LHCN-M2 (cell line): ENCODE data around the gene YIF1A. TPM values are rescaled to one million over a fixed set of nuclear protein-coding genes. Genes with fewer than 3 reads are reported as not detected.
"Not testable (repeated sequence)": the region's sequence is repeated elsewhere in the genome, so short reads cannot be mapped to it uniquely, and the experiment has no call there.

Source experiments
- DNase-seq: peaks from one replicate; pipeline ENCODE4 v3.0.0-alpha.2; 2012; ENCODE audit warnings: low read depth
- total RNA-seq: library from RNA; depleted of rRNA; stranded (reverse); fragments of >200 nt; gene quantifications from 2 replicates; pipeline ENCODE4 v1.2.3, GENCODE V29; 2014

YIF1A gene
- total RNA-seq, 1 experiment from 2014 or later = 120 TPM

DNA sequence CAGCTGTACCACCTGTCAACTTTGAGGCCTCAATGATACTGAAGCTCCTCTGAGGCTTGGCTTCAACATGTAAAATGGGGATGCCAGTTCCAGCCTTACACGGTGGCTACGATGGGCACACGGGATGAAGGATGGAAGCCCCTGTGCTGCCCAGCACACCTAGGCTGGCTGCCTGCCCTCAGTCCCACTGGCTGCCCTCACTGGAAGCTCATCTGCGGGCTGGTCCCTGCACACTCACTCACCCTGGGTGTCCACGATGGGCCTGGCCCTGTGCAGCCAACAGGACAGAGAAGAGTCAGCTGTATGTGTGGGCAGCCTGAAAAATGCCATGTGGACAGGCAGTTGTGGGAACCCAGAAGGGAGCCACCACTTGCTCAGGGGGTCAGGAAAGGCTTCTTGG is 2.2 kb downstream of the YIF1A start:
- DNase-seq = no peak

DNA sequence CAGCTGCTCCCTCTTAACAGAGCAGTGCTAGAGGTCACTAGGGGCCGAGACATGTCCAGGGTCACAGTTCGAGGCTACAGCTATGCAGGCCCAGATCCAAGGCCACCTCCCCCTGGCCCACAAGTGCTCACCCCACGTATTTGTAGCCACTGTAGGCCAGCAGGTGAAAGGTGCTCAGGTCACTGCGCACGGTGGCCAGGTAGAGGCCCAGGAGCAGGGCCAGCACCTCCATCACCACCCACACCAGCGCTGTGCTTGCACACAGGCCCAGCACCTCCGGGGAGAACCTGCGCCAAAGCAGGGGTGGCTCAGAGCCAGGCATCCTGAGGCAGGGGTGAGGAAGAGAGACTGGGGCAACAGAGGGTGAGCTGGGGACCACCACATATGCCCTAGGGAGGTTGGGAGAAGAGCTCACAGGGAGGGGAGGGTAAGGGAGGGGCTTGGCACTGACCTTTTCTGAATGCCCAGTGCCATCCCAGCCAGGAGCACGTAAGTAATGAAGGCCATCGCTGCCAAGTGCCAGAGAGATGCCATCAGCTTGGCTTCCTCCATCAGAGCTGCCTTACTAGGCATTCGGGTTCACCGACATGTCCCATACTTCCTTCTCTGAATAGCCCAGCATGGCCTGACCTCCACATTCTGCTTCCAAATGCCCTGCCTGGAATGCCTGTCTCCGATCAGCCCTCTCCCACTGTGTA is 3.5 kb downstream of the YIF1A start:
- no peak for DNase-seq

GRCh38 chr11:66284526-66285078 is 4.3 kb downstream of the YIF1A start:
- DNase-seq = no peak

- no peak for DNase-seq
Observed at GRCh38 chr11:66283461-66284105, 5.4 kb downstream of the YIF1A start.

DNA sequence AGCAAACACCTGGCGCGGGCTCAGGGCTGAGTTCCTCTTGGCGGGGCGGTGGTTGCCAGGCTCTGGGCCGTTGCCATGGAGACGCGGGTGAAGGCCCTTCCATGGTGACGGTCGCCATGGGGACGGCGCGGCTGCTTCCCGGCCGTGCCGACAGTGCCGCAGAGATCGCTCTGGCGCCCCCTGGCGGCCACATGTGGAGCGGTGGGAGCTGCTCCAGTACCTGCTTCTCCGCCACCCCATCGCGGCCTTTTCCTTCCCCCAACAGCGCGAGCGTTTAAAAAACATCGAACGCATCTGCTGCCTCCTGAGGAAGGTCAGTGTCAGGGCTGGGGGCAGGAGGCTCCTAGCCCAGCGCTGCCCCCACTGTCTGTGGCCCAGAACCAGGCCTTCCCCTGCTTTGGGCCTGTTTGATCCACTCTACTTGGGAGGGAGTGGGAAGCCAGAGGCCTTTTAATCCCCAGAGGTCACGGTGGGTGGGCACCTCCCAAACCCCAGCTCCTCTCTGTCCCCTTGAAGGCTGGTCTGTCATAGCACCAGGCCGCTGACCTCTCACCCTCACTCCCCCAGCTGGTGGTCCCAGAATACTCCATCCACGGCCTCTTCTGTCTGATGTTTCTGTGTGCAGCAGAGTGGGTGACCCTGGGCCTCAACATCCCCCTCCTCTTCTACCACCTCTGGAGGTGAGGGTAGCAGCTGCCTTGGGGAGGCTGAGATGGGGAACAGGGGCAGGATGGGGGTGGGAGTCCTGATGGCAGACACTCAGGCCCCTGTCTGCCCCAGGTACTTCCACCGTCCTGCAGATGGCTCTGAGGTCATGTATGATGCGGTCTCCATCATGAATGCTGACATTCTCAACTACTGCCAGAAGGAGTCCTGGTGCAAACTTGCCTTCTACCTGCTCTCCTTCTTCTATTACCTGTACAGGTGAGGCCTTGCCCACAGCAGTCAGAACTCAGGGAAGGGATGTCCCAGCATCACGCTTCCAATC is 6.2 kb downstream of the YIF1A start:
- DNase-seq = peak; percentile 91

- no peak for DNase-seq
Observed at GRCh38 chr11:66281776-66282467, 7.0 kb downstream of the YIF1A start.

DNA sequence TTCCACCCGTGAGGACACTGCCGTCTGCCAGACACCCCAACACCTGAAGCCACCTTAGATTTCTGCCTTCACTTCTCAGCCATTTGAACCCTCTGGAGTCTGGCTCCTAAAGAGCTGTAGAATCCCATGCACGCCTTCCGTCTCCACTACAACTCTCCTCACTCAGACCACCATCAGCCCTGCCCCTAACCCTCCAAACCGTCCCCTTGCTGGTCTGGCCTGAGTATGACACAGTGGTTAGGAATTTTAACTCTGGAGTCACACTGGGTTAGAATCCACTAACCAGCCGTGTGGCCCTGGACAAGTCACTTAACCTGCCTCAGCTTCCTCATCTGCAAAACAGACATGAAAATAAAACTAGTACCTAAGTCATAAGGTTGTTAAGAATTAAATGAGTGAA is 7.9 kb downstream of the YIF1A start:
- no peak for DNase-seq

DNA sequence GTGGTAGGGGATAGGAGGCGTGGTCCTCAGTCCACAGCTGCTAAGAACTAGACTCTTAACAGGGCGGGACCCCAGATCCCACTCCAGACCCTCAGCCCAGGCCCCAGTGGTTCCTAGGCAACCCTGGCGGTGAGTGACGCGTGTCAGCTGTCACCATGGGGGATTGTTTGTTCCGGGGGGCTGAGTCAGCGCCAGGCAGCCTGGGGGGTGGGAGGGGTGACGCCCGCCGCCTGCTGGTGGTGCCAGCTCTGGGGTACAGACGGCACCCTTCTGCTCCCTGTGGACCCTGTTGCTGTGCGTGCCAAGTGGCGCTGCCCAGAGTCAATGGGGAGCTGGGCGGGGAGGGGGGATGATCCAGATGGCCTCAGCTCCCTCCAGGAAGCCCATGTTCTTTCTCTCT is 8.5 kb downstream of the YIF1A start:
- DNase-seq = no peak

DNA sequence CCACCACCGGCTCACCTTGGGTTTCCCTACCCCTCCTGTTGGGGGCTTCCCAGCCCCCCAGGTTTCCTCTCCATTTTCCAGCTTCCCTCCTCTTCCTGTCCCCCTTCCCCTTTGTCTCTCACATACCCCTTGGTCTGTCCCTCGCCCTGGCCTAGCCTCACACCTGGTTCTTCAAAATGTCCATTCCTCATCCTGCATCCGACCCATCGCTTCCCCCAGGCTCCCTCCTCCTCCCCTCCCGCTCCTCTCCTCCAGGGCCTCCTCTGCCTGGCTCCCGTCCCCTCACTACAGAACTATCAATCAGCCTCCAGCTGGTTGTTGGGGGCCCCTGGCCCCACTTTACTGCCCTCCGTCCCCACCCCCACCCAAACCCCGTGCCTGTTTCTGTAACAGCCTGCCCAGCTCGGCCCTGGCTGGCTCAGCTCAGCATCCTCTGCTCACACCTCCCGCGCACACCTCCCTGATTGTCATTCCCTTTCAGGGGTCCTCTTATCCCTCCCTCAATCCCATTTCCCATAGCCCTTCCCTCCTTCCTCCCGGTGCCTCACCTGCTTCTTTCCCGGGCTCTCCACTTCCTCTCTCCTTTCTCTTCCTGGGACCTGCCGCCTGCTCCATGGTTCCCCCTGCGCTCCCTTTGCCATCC is 9.7 kb downstream of the YIF1A start:
- no peak for DNase-seq

DNA sequence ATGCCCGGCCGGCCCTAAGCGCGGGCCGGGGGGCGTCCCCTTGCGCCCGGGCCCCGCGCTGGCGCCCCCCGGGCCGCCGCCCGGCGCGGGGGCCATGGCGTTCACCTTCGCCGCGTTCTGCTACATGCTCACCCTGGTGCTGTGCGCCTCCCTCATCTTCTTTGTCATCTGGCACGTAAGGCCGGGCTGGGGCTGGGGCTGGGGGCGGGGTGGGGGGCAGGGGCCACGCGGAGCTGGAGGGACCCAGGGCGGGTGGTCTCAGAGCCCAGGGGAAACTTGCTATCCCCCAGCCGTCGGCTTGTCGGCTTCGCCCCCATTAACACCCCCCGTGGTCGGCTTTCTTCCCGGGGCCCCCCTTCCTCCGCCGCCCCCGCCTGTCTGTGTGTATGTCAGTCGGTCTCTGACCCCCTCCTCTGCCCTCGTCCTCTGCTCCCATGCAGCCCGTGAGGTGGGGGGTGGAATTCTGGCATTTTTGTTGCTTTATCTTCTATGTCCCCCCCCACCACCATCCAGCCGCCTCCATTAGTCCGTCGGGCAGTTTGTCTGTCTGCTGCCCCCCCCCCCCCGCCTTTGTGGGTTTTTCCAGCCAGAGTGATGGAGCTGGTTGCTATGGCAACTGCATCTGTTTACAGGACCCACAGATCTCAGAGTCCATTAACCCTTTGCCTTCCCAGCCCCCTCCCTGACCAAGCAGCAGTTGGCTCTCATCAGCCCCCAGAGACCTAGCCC is 10.4 kb downstream of the YIF1A start:
- peak; percentile 54 for DNase-seq

GRCh38 chr11:66277471-66278362 is 11.2 kb downstream of the YIF1A start, which contains the start of gene CNIH2:
Gene CNIH2, plus strand, starts transcription at chr11:66278175. Its CDS starts 282 bp downstream, at chr11:66278457.
- no peak for DNase-seq

DNA sequence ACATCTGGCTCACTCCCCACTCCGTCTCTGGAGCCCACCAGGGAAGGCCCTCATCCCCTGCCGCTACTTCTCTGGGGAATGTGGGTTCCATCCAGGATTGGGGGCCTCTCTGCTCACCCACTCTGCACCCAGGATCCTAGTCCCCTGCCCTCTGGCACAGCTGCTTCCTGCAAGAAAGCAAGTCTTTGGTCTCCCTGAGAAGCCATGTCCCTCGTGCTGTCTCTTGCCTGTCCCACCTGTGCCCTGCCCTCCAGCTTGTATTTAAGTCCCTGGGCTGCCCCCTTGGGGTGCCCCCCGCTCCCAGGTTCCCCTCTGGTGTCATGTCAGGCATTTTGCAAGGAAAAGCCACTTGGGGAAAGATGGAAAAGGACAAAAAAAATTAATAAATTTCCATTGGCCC is 11.9 kb downstream of the YIF1A start:
- DNase-seq = not testable (repeated sequence)

GRCh38 chr11:66276619-66277018 is 12.3 kb downstream of the YIF1A start:
- DNase-seq = not testable (repeated sequence)

DNA sequence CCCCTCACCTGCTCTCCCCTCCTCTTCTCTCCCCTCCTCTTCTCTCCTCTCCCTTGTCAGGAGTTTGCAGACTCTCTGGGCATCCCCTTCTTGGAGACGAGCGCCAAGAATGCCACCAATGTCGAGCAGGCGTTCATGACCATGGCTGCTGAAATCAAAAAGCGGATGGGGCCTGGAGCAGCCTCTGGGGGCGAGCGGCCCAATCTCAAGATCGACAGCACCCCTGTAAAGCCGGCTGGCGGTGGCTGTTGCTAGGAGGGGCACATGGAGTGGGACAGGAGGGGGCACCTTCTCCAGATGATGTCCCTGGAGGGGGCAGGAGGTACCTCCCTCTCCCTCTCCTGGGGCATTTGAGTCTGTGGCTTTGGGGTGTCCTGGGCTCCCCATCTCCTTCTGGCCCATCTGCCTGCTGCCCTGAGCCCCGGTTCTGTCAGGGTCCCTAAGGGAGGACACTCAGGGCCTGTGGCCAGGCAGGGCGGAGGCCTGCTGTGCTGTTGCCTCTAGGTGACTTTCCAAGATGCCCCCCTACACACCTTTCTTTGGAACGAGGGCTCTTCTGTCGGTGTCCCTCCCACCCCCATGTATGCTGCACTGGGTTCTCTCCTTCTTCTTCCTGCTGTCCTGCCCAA is 12.8 kb downstream of the YIF1A start:
- no peak for DNase-seq

GRCh38 chr11:66275396-66275795 is 13.5 kb downstream of the YIF1A start:
- DNase-seq = peak; percentile 78

DNA sequence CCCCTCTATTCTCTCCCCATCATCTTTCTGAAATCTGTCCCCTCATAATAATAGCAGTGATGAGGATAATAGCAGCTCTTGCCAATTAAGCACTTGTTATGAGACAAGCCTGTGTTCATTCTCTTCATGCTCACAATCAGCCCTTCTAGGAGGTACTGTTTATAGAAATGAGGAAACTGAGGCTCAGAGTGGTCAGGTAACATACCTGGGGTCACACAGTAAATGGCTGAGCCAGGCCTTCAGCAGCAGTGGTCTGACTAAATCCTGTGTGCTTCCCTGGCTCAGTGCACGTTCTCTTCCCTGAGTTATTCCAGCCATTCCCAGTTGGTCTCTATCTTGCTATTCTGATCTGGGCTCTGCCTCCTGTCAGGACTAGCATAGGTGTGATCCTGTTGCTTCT is 14.7 kb downstream of the YIF1A start:
- DNase-seq = no peak

GRCh38 chr11:66272596-66272995 is 16.3 kb downstream of the YIF1A start:
- DNase-seq = no peak

DNA sequence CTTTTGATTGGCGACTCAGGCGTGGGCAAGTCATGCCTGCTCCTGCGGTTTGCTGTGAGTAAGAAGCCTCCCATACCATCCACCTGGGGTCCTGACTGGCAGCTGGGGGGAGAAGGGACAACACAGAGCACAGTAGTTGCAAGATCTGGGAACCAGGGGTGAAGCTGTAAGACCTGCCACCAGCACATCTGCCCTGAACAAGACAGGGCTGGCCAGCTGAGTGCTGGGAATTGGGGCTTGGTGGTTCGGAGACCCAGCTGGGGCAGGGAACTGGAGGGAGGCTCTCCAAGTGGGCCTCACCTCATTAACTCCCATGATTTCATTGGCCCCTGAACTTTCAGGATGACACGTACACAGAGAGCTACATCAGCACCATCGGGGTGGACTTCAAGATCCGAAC is 17.1 kb downstream of the YIF1A start:
- no peak for DNase-seq
